GM18951 (cell line): ENCODE data around the gene MYL12B.
"Not testable (repeated sequence)": the region's sequence is repeated elsewhere in the genome, so short reads cannot be mapped to it uniquely, and the experiment has no call there.

Experiments used
- POLR2A ChIP-seq: IDR thresholded peaks from 4 replicates; pipeline ENCODE4 v1.6.1; 2011; ENCODE audit warnings: mild to moderate bottlenecking; ENCODE audit not compliant: insufficient read length, insufficient read depth; ENCODE audit errors: extremely low read depth
- in situ Hi-C: fragments of 300-500 bp; cut with MboI; formaldehyde crosslinking; loops from one replicate; pipeline ENCODE4 v1.12.0; 2022; ENCODE audit warnings: low sequenced_read_pairs, mixed read lengths, inconsistent platforms; ENCODE audit not compliant: unreplicated experiment

The MYL12B gene

DNA sequence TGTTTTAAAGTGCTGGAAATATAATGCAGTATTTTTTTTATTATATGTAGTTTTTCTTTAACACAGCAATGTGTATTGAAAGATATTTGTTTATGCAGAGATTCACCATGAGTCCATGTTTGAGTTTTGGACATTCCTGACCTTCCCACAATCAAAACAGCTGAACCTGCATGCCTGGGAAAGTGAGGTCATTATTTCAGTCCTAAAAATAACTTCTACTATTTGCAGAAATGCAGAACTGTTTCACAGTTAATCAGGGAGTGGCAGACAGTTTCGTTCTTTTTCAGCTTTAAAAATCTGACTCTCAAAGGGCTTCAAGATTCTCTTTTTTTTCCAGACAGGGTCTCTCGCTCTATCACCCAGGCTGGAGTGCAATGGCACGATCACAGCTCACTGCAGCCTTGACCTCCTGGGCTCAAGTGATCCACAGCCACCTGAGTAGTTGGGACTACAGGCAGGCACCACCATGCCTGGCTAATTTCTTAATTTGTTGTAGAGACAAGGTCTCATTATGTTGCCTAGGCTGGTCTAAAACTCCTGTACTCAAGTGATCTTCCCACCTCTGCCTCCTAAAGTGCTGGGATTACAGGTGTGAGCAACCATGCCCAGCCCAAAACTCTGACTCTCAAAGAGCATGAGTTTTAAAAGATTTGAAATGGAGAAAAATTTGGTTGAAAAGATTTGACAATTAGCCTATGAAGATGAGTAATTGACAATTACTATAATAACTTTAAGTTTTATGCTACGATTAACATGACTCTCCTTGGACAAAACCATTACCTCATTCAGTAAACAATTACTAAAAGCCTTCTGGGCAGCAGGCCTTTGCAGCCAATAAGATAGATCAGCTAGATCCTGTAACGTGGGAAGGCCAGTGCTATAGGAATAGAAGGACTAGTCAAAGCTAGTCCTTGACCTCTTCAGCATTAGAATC is 5.0 kb upstream of the MYL12B start:
- no peak for TF ChIP-seq POLR2A
- in situ Hi-C loops: no loop called here

DNA sequence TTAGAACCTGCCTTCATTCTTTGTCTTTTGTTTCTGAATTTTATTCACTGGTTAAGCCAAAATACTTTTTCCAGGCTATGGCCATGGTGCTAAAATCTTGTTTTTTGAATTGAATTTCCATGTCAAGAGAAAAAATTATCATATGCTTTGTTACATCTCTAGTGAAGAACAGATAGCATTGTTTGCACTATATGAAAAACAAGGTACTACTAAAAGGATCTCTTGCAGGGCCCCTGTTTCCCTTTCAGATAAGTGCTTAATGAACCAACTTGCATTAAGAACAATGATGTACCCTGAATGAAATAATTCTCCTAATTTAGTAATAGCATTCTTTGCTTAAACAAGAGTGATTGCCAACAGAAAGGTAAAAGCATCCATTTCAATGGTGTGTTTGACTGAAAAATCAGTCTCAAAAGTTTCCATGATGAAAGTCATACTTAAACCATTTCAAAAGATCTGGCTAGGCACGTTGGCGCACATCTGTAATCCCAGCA is 4.3 kb upstream of the MYL12B start:
- no peak for TF ChIP-seq POLR2A
- in situ Hi-C loops: no loop called here

DNA sequence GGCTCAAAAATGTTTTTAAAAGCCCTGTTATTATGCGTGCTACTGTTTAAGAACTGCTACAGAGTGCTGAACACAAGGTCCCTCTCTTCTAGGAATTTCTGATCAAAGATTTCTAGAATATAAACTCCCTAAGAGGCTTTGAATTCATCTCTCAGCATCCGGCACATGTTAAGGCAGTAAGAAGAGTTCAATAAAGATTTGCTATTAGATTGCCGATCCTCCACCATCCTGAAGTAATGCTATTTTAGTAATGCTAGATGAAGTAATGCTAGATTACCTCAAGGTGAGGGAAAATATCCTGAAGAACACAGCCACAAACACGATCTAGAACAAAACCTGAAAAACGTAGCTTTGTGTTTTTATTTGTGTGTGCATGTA is 949 bp upstream of the MYL12B start:
- in situ Hi-C loops: loop anchor here (5.0 kb wide), 1 partner anchor 336 kb away; no protein-coding TSS in a partner anchor
- no peak for TF ChIP-seq POLR2A

DNA sequence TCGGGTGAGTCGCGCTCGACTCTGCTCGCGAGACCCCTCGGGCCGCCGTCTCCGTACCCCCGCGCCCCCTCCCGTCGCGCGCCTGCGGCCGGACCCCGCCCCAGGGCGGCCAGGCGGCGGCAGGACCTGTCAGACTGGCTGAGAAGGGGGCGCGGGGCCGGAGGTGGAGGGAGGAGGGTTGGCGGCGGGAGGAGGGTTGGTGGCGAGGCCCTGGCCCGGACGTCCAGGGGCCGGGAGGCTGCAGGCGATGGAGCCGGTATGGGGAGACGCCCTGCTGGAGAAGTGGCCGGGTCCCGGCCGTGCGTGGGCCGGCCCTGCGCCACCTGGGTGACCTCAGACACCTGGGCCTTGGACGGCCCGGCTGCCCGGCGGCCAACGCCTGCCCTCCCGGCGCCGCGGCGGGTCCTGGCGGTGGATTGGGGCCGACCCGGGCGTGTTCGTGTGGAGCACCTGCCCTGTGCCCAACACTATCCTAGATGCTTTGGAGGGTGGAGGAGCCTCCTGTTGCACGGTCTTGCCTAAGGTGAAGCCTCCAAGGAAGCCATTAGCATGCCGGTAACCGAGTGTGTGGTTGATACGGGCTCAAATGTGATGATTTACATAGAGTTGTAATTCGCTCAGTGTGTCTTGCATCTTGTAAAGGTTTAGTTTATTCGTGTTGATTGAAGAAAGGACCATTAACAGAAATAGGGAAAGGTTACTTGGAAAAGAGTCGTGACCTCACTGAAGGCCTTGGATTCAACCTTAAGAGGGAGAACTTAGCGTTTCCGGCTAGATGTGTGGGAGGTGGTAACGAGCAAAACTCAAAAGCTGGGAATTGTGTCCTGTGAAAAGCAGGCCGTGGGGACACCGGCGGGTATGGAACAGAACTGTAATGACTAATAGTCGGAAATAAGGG is 550 bp downstream of the MYL12B start:
- in situ Hi-C loops: loop anchor here (5.0 kb wide), 1 partner anchor 335 kb away; no protein-coding TSS in a partner anchor
- no peak for TF ChIP-seq POLR2A

DNA sequence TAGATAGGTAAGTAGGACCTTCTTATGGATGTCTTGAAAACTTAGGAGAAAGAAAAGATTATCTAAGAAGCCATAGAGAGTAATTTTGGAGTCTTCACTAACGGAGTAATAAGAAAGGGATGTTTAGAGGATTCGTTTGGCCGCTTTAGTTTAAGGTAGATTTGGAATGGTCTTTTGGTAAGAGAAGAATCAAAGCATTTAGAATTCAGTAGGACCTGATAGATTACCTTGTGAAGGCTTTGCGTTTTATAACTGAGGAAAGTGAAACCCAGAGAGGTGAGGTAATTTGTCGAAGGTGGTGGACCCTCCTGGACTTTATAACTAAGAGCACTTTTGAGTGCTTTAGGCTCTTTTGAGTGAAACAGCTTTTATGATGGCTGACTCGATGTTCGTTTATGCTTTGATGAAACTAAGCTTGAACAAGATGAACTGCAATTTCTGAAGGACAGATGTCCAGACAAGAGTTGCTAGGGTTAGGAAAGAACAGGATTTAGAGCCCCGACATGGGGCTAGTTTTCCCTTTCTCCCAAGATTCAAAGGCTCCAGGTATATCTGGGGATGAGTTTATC is 1.3 kb downstream of the MYL12B start:
- no peak for TF ChIP-seq POLR2A
- in situ Hi-C loops: loop anchor here (5.0 kb wide), 1 partner anchor 334 kb away; no protein-coding TSS in a partner anchor

DNA sequence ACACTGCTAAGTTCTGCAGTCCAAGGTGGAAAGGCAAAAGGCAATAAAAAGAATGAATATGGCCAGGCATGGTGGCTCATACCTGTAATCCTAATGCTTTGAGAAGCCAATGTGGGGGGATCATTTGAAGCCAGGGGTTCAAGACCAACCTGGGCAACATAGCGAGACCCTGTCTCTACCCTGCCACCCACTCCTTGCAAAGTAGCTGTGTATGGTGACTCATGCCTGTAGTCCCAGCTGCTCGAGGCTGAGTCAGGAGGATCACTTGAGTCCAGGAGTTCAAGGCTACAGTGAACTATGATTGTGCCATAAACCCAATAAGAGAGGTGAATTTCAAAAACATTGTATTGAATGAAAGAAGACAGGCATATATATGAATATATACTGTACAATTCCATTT is 2.4 kb downstream of the MYL12B start:
- in situ Hi-C loops: loop anchor here (5.0 kb wide), 1 partner anchor 333 kb away; no protein-coding TSS in a partner anchor
- no peak for TF ChIP-seq POLR2A

DNA sequence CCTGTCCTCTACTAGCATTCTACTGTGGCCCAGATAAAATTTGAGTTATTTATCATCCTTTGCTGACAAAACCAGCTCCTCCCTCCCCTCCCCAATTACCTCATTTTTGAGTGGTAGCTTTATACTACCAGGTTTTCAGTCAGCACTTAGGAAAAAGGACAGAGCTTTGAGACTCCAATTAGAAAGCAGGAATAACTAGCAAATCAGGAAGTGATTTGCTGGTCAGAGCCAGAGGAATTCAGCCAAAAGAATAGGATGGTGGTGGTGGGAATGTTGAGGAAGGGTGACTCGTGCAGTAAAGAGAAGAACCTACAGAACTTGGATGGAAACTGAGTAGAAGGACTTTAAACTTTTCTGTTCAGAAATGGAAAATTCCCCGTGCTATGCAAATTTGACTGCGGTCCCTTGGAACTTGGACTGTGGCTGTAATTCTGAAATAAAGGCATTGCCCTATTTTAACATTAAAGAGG is 3.7 kb downstream of the MYL12B start:
- in situ Hi-C loops: no loop called here

DNA sequence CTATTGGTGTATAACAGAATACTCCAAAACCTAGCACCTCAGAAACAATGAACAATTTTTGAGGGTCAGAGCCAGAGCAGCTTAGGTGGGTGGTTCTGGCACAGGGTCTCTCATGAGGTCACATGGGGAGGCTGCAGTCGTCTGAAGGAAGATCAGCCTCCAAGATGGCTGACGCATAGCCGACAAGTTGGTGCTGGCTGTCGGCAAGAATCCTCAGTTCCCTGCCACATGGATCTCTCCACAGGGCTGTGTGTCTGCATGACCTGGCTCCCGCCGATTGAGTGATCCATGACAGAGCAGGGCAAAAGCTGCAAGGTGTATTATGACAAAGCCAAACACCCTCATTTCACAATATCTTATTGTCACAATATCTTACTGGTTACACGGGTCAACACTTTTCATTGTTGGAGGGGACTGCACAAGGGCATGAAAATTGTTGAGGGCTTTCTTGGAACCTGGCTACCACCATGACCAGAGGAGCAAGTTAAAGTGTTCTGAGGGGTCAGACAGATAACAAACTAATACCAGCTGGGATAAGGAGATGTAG is 4.2 kb downstream of the MYL12B start:
- in situ Hi-C loops: no loop called here
- no peak for TF ChIP-seq POLR2A

More for the DNA sequence above, 3.7 kb downstream of the MYL12B start:
- no peak for TF ChIP-seq POLR2A

DNA sequence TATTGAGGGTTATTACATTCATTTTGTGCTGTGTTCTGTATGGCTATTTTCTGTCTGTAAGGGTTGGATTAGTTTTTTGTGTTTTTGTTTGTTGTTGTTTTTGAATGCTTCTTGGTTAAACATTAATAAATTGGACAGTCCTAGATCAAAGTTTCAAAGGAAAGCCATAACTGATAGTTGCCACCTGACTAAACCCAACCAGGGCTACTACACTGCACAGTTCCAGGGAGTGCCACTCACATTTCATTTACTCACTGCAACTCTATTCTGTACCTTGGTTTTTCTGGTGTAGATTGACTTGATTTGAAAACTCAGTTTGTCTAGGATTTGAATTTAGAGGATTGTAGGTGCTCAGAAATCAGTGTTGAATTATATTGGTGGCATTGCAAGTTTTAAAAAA is 6.4 kb downstream of the MYL12B start:
- TF ChIP-seq POLR2A: no peak
- in situ Hi-C loops: no loop called here

DNA sequence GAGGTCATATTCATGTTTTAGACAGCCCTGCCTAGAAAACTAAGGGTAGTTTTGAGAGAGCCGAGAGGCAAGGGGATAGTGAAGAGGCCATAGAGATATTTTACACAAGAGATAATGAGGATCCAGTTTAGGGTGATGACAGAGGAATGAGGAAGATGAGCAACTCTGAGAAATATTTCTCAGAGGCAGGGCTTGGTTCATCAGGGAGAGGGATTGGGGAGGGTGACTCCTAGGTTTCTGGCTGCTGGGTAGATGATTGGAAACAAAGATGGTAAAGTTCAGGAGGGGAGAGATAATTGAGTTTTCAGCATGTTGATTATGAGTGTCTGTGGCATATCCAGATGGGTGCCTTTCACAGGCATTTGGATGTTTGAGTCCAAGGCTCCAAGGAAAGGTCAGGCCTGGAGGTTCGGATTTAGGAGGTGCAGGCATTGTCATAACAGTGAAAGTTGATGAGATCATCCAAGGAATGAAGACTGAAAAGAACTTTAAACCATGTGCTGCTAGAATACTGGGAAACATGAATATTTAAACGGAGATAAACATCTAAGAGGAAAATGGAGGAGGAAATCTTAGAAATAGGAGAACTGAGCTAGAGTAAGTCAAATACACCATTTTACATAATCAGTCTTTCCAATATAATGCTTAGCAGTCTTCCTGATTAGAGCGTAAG is 7.4 kb downstream of the MYL12B start:
- no peak for TF ChIP-seq POLR2A
- in situ Hi-C loops: no loop called here

DNA sequence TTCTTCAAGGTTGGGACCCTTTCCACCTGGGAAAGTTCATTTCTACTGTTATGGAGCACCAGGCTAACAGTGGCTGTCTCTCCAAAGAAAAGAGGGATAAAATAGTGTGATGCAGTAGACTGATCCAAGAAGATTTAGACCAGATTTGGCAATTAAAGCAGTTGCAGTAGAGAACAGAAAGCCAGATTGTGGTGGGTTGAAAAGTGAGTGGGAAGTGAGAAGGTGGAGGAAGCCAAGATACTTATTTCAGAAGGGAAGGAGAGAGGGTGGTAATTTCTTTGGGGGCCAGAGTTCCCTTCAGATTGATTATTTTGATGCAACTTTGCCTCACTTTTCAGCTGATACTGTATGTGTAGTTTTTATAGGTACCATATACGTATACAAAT is 8.0 kb downstream of the MYL12B start:
- in situ Hi-C loops: no loop called here
- no peak for TF ChIP-seq POLR2A

DNA sequence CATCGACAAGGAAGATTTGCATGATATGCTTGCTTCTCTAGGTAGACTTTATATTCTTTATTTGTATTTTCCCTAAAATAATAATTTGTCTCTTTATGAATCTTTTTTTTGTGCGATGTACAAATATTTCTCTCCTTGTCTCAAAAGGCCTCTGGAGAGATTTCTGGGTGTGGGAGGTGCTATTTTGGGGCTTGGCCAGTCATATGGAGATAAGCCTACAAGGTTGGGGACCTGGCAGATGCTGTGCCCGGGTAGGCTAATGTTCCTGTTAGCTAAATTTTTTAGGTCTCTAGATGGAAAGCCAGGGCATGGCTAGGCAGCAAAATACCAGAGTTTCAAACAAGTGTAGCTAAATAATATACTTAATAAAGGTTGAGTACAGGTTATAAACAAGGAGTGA is 11.1 kb downstream of the MYL12B start:
- TF ChIP-seq POLR2A: no peak
- in situ Hi-C loops: no loop called here

DNA sequence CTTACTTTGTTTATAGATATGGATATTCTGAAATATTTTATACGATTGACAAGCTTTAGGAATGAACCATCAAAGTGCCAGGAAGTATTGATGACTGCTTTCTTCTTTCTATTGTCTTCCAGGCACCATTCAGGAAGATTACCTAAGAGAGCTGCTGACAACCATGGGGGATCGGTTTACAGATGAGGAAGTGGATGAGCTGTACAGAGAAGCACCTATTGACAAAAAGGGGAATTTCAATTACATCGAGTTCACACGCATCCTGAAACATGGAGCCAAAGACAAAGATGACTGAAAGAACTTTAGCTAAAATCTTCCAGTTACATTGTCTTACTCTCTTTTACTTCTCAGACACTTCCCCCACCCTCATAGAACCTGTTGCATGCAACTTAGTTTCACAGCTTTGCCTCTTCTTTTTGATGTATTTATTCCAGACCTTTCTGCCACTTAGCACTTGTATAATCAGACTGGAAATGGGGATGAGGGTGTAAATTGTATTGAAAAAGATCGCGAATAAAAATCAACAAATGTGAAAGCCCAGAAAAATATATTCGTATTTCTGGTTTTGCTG is 15.8 kb downstream of the MYL12B start:
- in situ Hi-C loops: not testable (repeated sequence)
